B cell (primary cell): Measurements from ENCODE around the gene AQR. TPM values are rescaled to one million over a fixed set of nuclear protein-coding genes. Genes with fewer than 3 reads are reported as not detected.

Experiments
- ATAC-seq: fragments of 200-7000 bp; cut with Tn5 transposase; one replicate; pipeline ENCODE4 v1.10.0; 2021; ENCODE audit warnings: low read depth, mild to moderate bottlenecking, moderate number of reproducible peaks, moderate library complexity
- CTCF ChIA-PET: fragments of 350-600 bp; sonication (Branson Sonifier 250); formaldehyde crosslinking; loops from one replicate; lab custom pipeline; 2021; ENCODE audit warnings: antibody characterized with exemption, inconsistent platforms; lab: Charles Lee
- POLR2A ChIA-PET: fragments of 350-600 bp; sonication (Branson Sonifier 250); formaldehyde crosslinking; loops from one replicate; lab custom pipeline; 2021; ENCODE audit warnings: antibody characterized with exemption; lab: Charles Lee
- DNase-seq: peaks from one replicate; pipeline ENCODE4 v3.0.0; 2013
- H2AFZ ChIP-seq: 2 replicates; pipeline ENCODE4 v1.6.1; 2012; ENCODE audit warnings: mild to moderate bottlenecking, low read depth, low read length; ENCODE audit not compliant: insufficient read depth, poor library complexity, severe bottlenecking
- H3K27ac ChIP-seq, 2 donors: 1 replicate in 1 of 2; 2 replicates in 1 of 2; pipeline ENCODE4 v1.5.1; 2012 to 2013; ENCODE audit warnings: low read length in 2 of 2, mild to moderate bottlenecking in 2 of 2, moderate library complexity in 1 of 2
- H3K27me3 ChIP-seq, 4 experiments: fragments of 200-600 bp in 1 of 4; sonication (generic) in 1 of 4; replicated peaks in 1 of 4; 1 replicate in 2 of 4; 2 replicates in 2 of 4; pipeline versions ENCODE4 v1.6.1 to v1.7.0; 2013 to 2016; ENCODE audit warnings: low read length in 3 of 4, mild to moderate bottlenecking in 2 of 4, mixed read lengths in 1 of 4, moderate library complexity in 1 of 4; ENCODE audit not compliant: insufficient read depth in 4 of 4, control insufficient read depth in 3 of 4; ENCODE audit errors: control extremely low read depth in 1 of 4
- H3K36me3 ChIP-seq, 2 experiments: replicated peaks in 1 of 2; 1 replicate in 1 of 2; 2 replicates in 1 of 2; pipeline versions ENCODE4 v1.6.1 to v1.7.1; 2013; ENCODE audit warnings: low read length in 1 of 2; ENCODE audit not compliant: insufficient read depth in 2 of 2, control insufficient read depth in 1 of 2; ENCODE audit errors: control extremely low read depth in 1 of 2, extremely low read depth in 1 of 2
- H3K4me1 ChIP-seq, 2 donors: fragments of 200-600 bp in 1 of 2; sonication (generic) in 1 of 2; 1 replicate in 1 of 2; 2 replicates in 1 of 2; pipeline versions ENCODE4 v1.5.1 to v1.6.1; 2013 to 2017; ENCODE audit warnings: low read length in 2 of 2; ENCODE audit not compliant: control insufficient read depth in 2 of 2, insufficient read depth in 2 of 2
- H3K4me2 ChIP-seq: replicated peaks from 2 replicates; pipeline ENCODE3; 2012; ENCODE audit warnings: mild to moderate bottlenecking, low read depth, low read length; ENCODE audit not compliant: poor library complexity, severe bottlenecking
- H3K4me3 ChIP-seq, 5 experiments: fragments of 200-600 bp in 1 of 5; sonication (generic) in 1 of 5; 1 replicate in 3 of 5; 2 replicates in 2 of 5; pipeline versions ENCODE4 v1.5.1 to v1.7.0; 2011 to 2016; ENCODE audit warnings: low read length in 4 of 5, mild to moderate bottlenecking in 4 of 5, low read depth in 2 of 5, control low read depth in 1 of 5, moderate library complexity in 1 of 5; ENCODE audit not compliant: insufficient read depth in 1 of 5; ENCODE audit errors: control extremely low read depth in 1 of 5, extremely low read depth in 1 of 5
- H3K79me2 ChIP-seq: fragments of 200-600 bp; sonication (generic); one replicate; pipeline ENCODE4 v1.6.0; 2016; ENCODE audit warnings: low read length; ENCODE audit not compliant: control insufficient read depth, insufficient read depth
- H3K9ac ChIP-seq: fragments of 200-600 bp; sonication (generic); 2 replicates; pipeline ENCODE4 v1.6.1; 2017; ENCODE audit warnings: mild to moderate bottlenecking, low read length, moderate library complexity
- H3K9me3 ChIP-seq, 3 donors: one replicate each; pipeline versions ENCODE4 v1.6.1 to v1.7.1; 2013; ENCODE audit warnings: low read length in 2 of 3; ENCODE audit not compliant: control insufficient read depth in 2 of 3, insufficient read depth in 1 of 3; ENCODE audit errors: control extremely low read depth in 1 of 3
- H4K20me1 ChIP-seq: 2 replicates; pipeline ENCODE4 v1.6.0; 2012; ENCODE audit warnings: mild to moderate bottlenecking, low read length; ENCODE audit not compliant: insufficient read depth, control insufficient read depth, poor library complexity, severe bottlenecking
- H3K27ac Mint-ChIP-seq: one replicate; pipeline ENCODE4 v1.8.0; 2021; ENCODE audit warnings: mixed read lengths
- H3K27me3 Mint-ChIP-seq: one replicate; pipeline ENCODE4 v1.8.0; 2021; ENCODE audit warnings: mixed read lengths
- H3K4me1 Mint-ChIP-seq: one replicate; pipeline ENCODE4 v1.8.0; 2021; ENCODE audit warnings: mixed read lengths
- H3K4me3 Mint-ChIP-seq: one replicate; pipeline ENCODE4 v1.8.0; 2021; ENCODE audit warnings: mixed read lengths
- H3K9me3 Mint-ChIP-seq: one replicate; pipeline ENCODE4 v1.8.0; 2022; ENCODE audit warnings: mixed read lengths; ENCODE audit not compliant: insufficient read depth
- EZH2 ChIP-seq: IDR thresholded peaks from 2 replicates; pipeline ENCODE4 v1.6.1; 2012; ENCODE audit warnings: borderline replicate concordance, low read depth, mild to moderate bottlenecking, moderate library complexity, low read length; ENCODE audit not compliant: insufficient read depth, poor library complexity, severe bottlenecking
- WGBS: methylation state at CpG from one replicate; pipeline ENCODE4 v1.1.5; 2013; ENCODE audit warnings: missing lambda C conversion rate; ENCODE audit not compliant: insufficient coverage; 5-methylcytosine and 5-hydroxymethylcytosine counted together
- intact Hi-C: fragments of 100-400 bp; cut with micrococcal nuclease; formaldehyde crosslinking; loops from one replicate; pipeline ENCODE4 v1.10.0; 2022
- polyA plus RNA-seq: library from polyadenylated mRNA; depleted of rRNA; stranded (reverse); fragments of >200 nt; gene quantifications from 2 replicates; pipeline ENCODE4 v1.2.3, GENCODE V29; 2012
- total RNA-seq, 2 donors: library from RNA; stranded (reverse); fragments of 120-200 nt in 1 of 2; gene quantifications; 1 replicate in 1 of 2; 2 replicates in 1 of 2; pipeline versions ENCODE4 v1.2.3 to v1.2.4, GENCODE V29; 2013 to 2022
- TF ChIP-seq, protein P1 (sequence below): fragments of 200-600 bp; IDR thresholded peaks from one replicate; pipeline ENCODE4 v1.8.0; 2022; ENCODE audit warnings: antibody characterized with exemption, mild to moderate bottlenecking

The AQR gene
- total and polyA plus RNA-seq, 2 donors (not counting 1 experiment from before 2014, with no cell fraction given) = 24.2 to 41.7 TPM

GRCh38 chr15:34865531-34865930 lies 104.0 kb downstream of the AQR start:
- H3K9me3 Mint-ChIP-seq = no peaks in the 10 kb centered on the region
- Histone ChIP-seq H3K9me3 (peaks cover 0 to 1% (median 0%) of the 10 kb centered on the region in 3 donors), H3K4me2 (no peak overlapping the region), H3K36me3 (peaks cover 19 to 50% of the 10 kb centered on the region in 2 experiments), H2AFZ (no peak overlapping the region), H3K4me1 (no peaks in the 10 kb centered on the region), H3K79me2 (no peaks in the 10 kb centered on the region), H3K27ac (no peak overlapping the region), H3K27me3 (no peaks in the 10 kb centered on the region), H3K9ac (no peak overlapping the region), H3K4me3 (no peak overlapping the region), H4K20me1 (no peaks in the 10 kb centered on the region)
- no peaks in the 10 kb centered on the region for H3K4me1 Mint-ChIP-seq
- ATAC-seq (no peak), DNase-seq (no peak)
- TF ChIP-seq, protein P1, sequence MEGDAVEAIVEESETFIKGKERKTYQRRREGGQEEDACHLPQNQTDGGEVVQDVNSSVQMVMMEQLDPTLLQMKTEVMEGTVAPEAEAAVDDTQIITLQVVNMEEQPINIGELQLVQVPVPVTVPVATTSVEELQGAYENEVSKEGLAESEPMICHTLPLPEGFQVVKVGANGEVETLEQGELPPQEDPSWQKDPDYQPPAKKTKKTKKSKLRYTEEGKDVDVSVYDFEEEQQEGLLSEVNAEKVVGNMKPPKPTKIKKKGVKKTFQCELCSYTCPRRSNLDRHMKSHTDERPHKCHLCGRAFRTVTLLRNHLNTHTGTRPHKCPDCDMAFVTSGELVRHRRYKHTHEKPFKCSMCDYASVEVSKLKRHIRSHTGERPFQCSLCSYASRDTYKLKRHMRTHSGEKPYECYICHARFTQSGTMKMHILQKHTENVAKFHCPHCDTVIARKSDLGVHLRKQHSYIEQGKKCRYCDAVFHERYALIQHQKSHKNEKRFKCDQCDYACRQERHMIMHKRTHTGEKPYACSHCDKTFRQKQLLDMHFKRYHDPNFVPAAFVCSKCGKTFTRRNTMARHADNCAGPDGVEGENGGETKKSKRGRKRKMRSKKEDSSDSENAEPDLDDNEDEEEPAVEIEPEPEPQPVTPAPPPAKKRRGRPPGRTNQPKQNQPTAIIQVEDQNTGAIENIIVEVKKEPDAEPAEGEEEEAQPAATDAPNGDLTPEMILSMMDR = no peak
- TF ChIP-seq EZH2 = no peak
- H3K4me3 Mint-ChIP-seq = no peak overlapping the region
- no peaks in the 10 kb centered on the region for H3K27me3 Mint-ChIP-seq
- ChIA-PET CTCF (no interaction called here), POLR2A (no interaction called here)
- whole genome bisulfite sequencing = no CpG with 5 or more reads among the region's 1 CpG
- no peak overlapping the region for H3K27ac Mint-ChIP-seq
- intact Hi-C loops = no loop called here

DNA sequence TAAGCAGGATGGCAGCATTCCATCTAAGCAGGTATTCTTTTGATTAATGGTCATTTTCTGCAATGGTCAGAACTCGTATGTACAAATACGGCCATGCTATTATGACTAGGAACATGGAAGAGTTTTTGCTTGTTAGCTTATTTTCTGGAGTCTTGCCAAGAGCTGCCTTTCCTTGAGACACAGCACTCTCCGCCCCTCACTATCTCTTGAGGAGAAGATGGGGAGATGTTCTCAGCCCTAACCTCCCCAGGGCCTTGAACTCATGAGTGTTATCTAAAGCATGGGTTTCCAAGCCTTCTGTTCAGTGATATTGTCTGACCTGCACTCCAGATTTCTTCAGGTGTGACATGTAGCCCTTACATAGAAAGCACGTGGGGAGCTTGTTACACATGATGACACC lies 108.3 kb downstream of the AQR start:
- no peaks in the 10 kb centered on the region for H3K9me3 ChIP-seq
- H3K4me3 ChIP-seq = no peak overlapping the region
- no peak overlapping the region for H3K9ac ChIP-seq
- no peaks in the 10 kb centered on the region for H3K4me1 ChIP-seq
- 100% methylated on average over 2 of the region's 4 CpGs for WGBS
- no peaks in the 10 kb centered on the region for H3K79me2 ChIP-seq
- ATAC-seq = no peak
- peaks cover 11 to 63% of the 10 kb centered on the region in 2 experiments for H3K36me3 ChIP-seq
- no peak overlapping the region for H3K4me3 Mint-ChIP-seq
- intact Hi-C loops = no loop called here
- no peaks in the 10 kb centered on the region for H3K27me3 Mint-ChIP-seq
- no peaks in the 10 kb centered on the region for H3K4me1 Mint-ChIP-seq
- H2AFZ ChIP-seq = no peak overlapping the region
- no peak for DNase-seq
- H3K27ac ChIP-seq = no peak overlapping the region
- TF ChIP-seq EZH2 = no peak
- TF ChIP-seq, protein P1 = no peak
- POLR2A ChIA-PET = no interaction called here
- H4K20me1 ChIP-seq = no peaks in the 10 kb centered on the region
- H3K27ac Mint-ChIP-seq = no peak overlapping the region
- H3K4me2 ChIP-seq = no peak overlapping the region
- no peaks in the 10 kb centered on the region for H3K27me3 ChIP-seq
- no peaks in the 10 kb centered on the region for H3K9me3 Mint-ChIP-seq
- CTCF ChIA-PET = no interaction called here
